ENCODE data around the gene DMGDH.

The DMGDH gene

GRCh38 chr5:78961743-78962142, 107.7 kb downstream of the DMGDH start:
- H3K27me3 Mint-ChIP-seq: no peaks in the 10 kb centered on the region
- H3K4me1 Mint-ChIP-seq: peaks cover 3 to 9% of the 10 kb centered on the region in 2 donors
- no peak overlapping the region for H3K4me3 Mint-ChIP-seq
- DNase-seq (no peak), ATAC-seq (replicated peaks) (no peak)
- H3K9me3 Mint-ChIP-seq: no peaks in the 10 kb centered on the region
- H3K27ac Mint-ChIP-seq: no peak overlapping the region
- peaks cover 24 to 42% of the 10 kb centered on the region in 2 donors for H3K36me3 Mint-ChIP-seq

GRCh38 chr5:78959767-78960166, 109.7 kb downstream of the DMGDH start:
- ATAC-seq (replicated peaks) (no peak), DNase-seq (no peak)
- Mint-ChIP-seq H3K36me3 (peaks cover 37 to 56% of the 10 kb centered on the region in 2 donors), H3K9me3 (no peaks in the 10 kb centered on the region), H3K4me1 (peaks cover 3 to 13% of the 10 kb centered on the region in 2 donors), H3K27me3 (no peaks in the 10 kb centered on the region), H3K4me3 (no peak overlapping the region), H3K27ac (no peak overlapping the region)

- H3K27me3 Mint-ChIP-seq: no peaks in the 10 kb centered on the region
- ATAC-seq (replicated peaks) (no peak), DNase-seq (no peak)
- H3K36me3 Mint-ChIP-seq: peaks cover 35 to 54% of the 10 kb centered on the region in 2 donors
- no peak overlapping the region for H3K27ac Mint-ChIP-seq
- no peak overlapping the region for H3K4me3 Mint-ChIP-seq
- peaks cover 3 to 13% of the 10 kb centered on the region in 2 donors for H3K4me1 Mint-ChIP-seq
- H3K9me3 Mint-ChIP-seq: no peaks in the 10 kb centered on the region
Observed at GRCh38 chr5:78958672-78959445, 110.6 kb downstream of the DMGDH start.

GRCh38 chr5:78956901-78957300, 112.6 kb downstream of the DMGDH start:
- Mint-ChIP-seq H3K36me3 (peaks cover 39 to 62% of the 10 kb centered on the region in 2 donors), H3K27me3 (no peaks in the 10 kb centered on the region), H3K4me3 (no peak overlapping the region), H3K9me3 (no peaks in the 10 kb centered on the region), H3K4me1 (peaks cover 6 to 27% of the 10 kb centered on the region in 2 donors), H3K27ac (no peak overlapping the region)
- no peak for ATAC-seq (replicated peaks)
- no peak for DNase-seq

- no peak overlapping the region for H3K27ac Mint-ChIP-seq
- ATAC-seq (replicated peaks): no peak
Observed at GRCh38 chr5:78953092-78953800, 116.2 kb downstream of the DMGDH start.

More at GRCh38 chr5:78953092-78953800, 116.2 kb downstream of the DMGDH start:
- no peak for DNase-seq
- Mint-ChIP-seq H3K9me3 (no peaks in the 10 kb centered on the region), H3K27me3 (no peaks in the 10 kb centered on the region), H3K4me3 (no peak overlapping the region), H3K36me3 (peaks cover 38 to 55% of the 10 kb centered on the region in 2 donors), H3K4me1 (peaks cover 6 to 33% of the 10 kb centered on the region in 2 donors)

Data from stimulated activated naive B cell treated with anti-CD40 and anti-IgM and Interleukin-4, amounts not matched to agents 10 μg/mL and 1 μg/mL and 100 μg/mL, for 72 hours (primary cell).